ENCODE results near the gene NT5DC1. TPM values are rescaled to one million over a fixed set of nuclear protein-coding genes. Genes with fewer than 3 reads are reported as not detected.
"Not testable (repeated sequence)": the region's sequence is repeated elsewhere in the genome, so short reads cannot be mapped to it uniquely, and the experiment has no call there.

Gene NT5DC1
- total RNA-seq, 8 experiments from 2014 or later, result 6.0 to 27.8 (median 10.3) TPM

- Histone ChIP-seq H3K27ac (no peak overlapping the region), H3K4me3 (no peak overlapping the region), H3K4me1 (replicated peaks in 1 of 2) (peaks cover 0 to 4% of the 10 kb centered on the region in 2 donors)
- 33 to 100% (median 86%) methylated on average over 1 to 2 of the region's 2 CpGs; no CpG with 5 or more reads in 3 of the 10 experiments for WGBS, 10 experiments
- peak in 3 of 8 experiments; percentile 10 to 43 (median 20) for ATAC-seq (replicated peaks in 6 of 8)
- in situ Hi-C loops (cut with MboI; ENCODE audit: low pct_unique_long_range_greater_than_20kb in 2 of 9, low sequenced_read_pairs in 9 of 9, unreplicated experiment in 9 of 9), result no loop called here
Measured at GRCh38 chr6:116073765-116074440, 26.8 kb upstream of the NT5DC1 start.

- H3K4me1 ChIP-seq (replicated peaks in 1 of 2), result peaks cover 0 to 4% of the 10 kb centered on the region in 2 donors
- in situ Hi-C loops (cut with MboI; ENCODE audit: low pct_unique_long_range_greater_than_20kb in 2 of 9, low sequenced_read_pairs in 9 of 9, unreplicated experiment in 9 of 9), result no loop called here
- no peak overlapping the region for H3K27ac ChIP-seq
- no peak for ATAC-seq (replicated peaks in 6 of 8)
- no peak overlapping the region for H3K4me3 ChIP-seq
- WGBS, 10 experiments, result 43 to 100% (median 95%) methylated on average over 1 to 2 of the region's 2 CpGs
Measured at GRCh38 chr6:116074732-116075390, 25.8 kb upstream of the NT5DC1 start.

- in situ Hi-C loops (cut with MboI; ENCODE audit: low pct_unique_long_range_greater_than_20kb in 2 of 9, low sequenced_read_pairs in 9 of 9, unreplicated experiment in 9 of 9), result no loop called here
- Histone ChIP-seq H3K27ac (no peak overlapping the region), H3K4me1 (replicated peaks in 1 of 2) (no peaks in the 10 kb centered on the region), H3K4me3 (no peak overlapping the region)
- no peak for ATAC-seq (replicated peaks in 6 of 8)
- WGBS, 10 experiments, result 45 to 92% (median 77%) methylated on average over 2 to 3 of the region's 3 CpGs
Measured at GRCh38 chr6:116078522-116078921, 22.1 kb upstream of the NT5DC1 start.

GRCh38 chr6:116078945-116079344 lies 21.7 kb upstream of the NT5DC1 start:
- no peak overlapping the region for H3K4me3 ChIP-seq
- 86 to 100% (median 97%) methylated on average over 1 to 3 of the region's 3 CpGs; no CpG with 5 or more reads in 1 of the 10 experiments for WGBS, 10 experiments
- no peak for ATAC-seq (replicated peaks in 6 of 8)
- no peaks in the 10 kb centered on the region for H3K4me1 ChIP-seq (replicated peaks in 1 of 2)
- no peak overlapping the region for H3K27ac ChIP-seq
- in situ Hi-C loops (cut with MboI; ENCODE audit: low pct_unique_long_range_greater_than_20kb in 2 of 9, low sequenced_read_pairs in 9 of 9, unreplicated experiment in 9 of 9), result no loop called here

- no peak for ATAC-seq (replicated peaks in 6 of 8)
- in situ Hi-C loops (cut with MboI; ENCODE audit: low pct_unique_long_range_greater_than_20kb in 2 of 9, low sequenced_read_pairs in 9 of 9, unreplicated experiment in 9 of 9), result no loop called here
- Histone ChIP-seq H3K4me1 (replicated peaks in 1 of 2) (no peaks in the 10 kb centered on the region), H3K4me3 (no peak overlapping the region), H3K27ac (no peak overlapping the region)
- WGBS, 10 experiments, result 66 to 100% (median 81%) methylated on average over 1 to 5 of the region's 5 CpGs
Measured at GRCh38 chr6:116083052-116083451, 17.6 kb upstream of the NT5DC1 start.

- ATAC-seq (replicated peaks in 6 of 8), result no peak
- H3K27ac ChIP-seq, result no peak overlapping the region
- no peaks in the 10 kb centered on the region for H3K4me1 ChIP-seq (replicated peaks in 1 of 2)
- 25 to 100% (median 72%) methylated on average over 1 to 2 of the region's 2 CpGs; no CpG with 5 or more reads in 3 of the 10 experiments for WGBS, 10 experiments
- in situ Hi-C loops (cut with MboI; ENCODE audit: low pct_unique_long_range_greater_than_20kb in 2 of 9, low sequenced_read_pairs in 9 of 9, unreplicated experiment in 9 of 9), result no loop called here
- H3K4me3 ChIP-seq, result no peak overlapping the region
Measured at GRCh38 chr6:116084284-116084683, 16.4 kb upstream of the NT5DC1 start.

GRCh38 chr6:116087437-116088027 lies 13.1 kb upstream of the NT5DC1 start:
- H3K27ac ChIP-seq, result no peak overlapping the region
- H3K4me3 ChIP-seq, result no peak overlapping the region
- ATAC-seq (replicated peaks in 6 of 8), result peak in 3 of 8 experiments; percentile 100
- no peaks in the 10 kb centered on the region for H3K4me1 ChIP-seq (replicated peaks in 1 of 2)
- WGBS, 10 experiments, result 0 to 100% (median 78%) methylated on average over 1 to 4 of the region's 4 CpGs
- in situ Hi-C loops (cut with MboI; ENCODE audit: low pct_unique_long_range_greater_than_20kb in 2 of 9, low sequenced_read_pairs in 9 of 9, unreplicated experiment in 9 of 9), result no loop called here

- in situ Hi-C loops (cut with MboI; ENCODE audit: low pct_unique_long_range_greater_than_20kb in 2 of 9, low sequenced_read_pairs in 9 of 9, unreplicated experiment in 9 of 9), result no loop called here
- H3K4me1 ChIP-seq (replicated peaks in 1 of 2), result no peaks in the 10 kb centered on the region
- no peak overlapping the region for H3K27ac ChIP-seq
- no peak for ATAC-seq (replicated peaks in 6 of 8)
- no peak overlapping the region for H3K4me3 ChIP-seq
Measured at GRCh38 chr6:116088946-116089345, 11.7 kb upstream of the NT5DC1 start.

GRCh38 chr6:116090251-116090650 lies 10.4 kb upstream of the NT5DC1 start:
- ATAC-seq (replicated peaks in 6 of 8), result no peak
- in situ Hi-C loops (cut with MboI; ENCODE audit: low pct_unique_long_range_greater_than_20kb in 2 of 9, low sequenced_read_pairs in 9 of 9, unreplicated experiment in 9 of 9), result no loop called here
- Histone ChIP-seq H3K4me3 (no peak overlapping the region), H3K4me1 (replicated peaks in 1 of 2) (no peaks in the 10 kb centered on the region), H3K27ac (no peak overlapping the region)
- WGBS, 10 experiments, result 78 to 100% (median 92%) methylated on average over 1 to 2 of the region's 2 CpGs; no CpG with 5 or more reads in 4 of the 10 experiments

GRCh38 chr6:116094041-116094440 lies 6.6 kb upstream of the NT5DC1 start:
- WGBS, 10 experiments, result 80 to 100% (median 100%) methylated on average over 1 to 7 of the region's 7 CpGs; no CpG with 5 or more reads in 1 of the 10 experiments
- Histone ChIP-seq H3K4me1 (replicated peaks in 1 of 2) (no peaks in the 10 kb centered on the region), H3K27ac (no peak overlapping the region), H3K4me3 (no peak overlapping the region)
- in situ Hi-C loops (cut with MboI; ENCODE audit: low pct_unique_long_range_greater_than_20kb in 2 of 9, low sequenced_read_pairs in 9 of 9, unreplicated experiment in 9 of 9), result no loop called here
- ATAC-seq (replicated peaks in 6 of 8), result no peak

- H3K4me1 ChIP-seq (replicated peaks in 1 of 2); H3K4me3 ChIP-seq; H3K27ac ChIP-seq; in situ Hi-C loops (cut with MboI; ENCODE audit: low pct_unique_long_range_greater_than_20kb in 2 of 9, low sequenced_read_pairs in 9 of 9, unreplicated experiment in 9 of 9); ATAC-seq (replicated peaks in 6 of 8): not testable (repeated sequence)
- 37 to 97% (median 89%) methylated on average over 3 to 9 of the region's 9 CpGs; no CpG with 5 or more reads in 2 of the 10 experiments for WGBS, 10 experiments
Measured at GRCh38 chr6:116096048-116096759, 4.4 kb upstream of the NT5DC1 start.

GRCh38 chr6:116096979-116097816 lies 3.5 kb upstream of the NT5DC1 start:
- WGBS, 10 experiments, result 0 to 78% (median 43%) methylated on average over 1 to 2 of the region's 2 CpGs; no CpG with 5 or more reads in 1 of the 10 experiments
- Histone ChIP-seq H3K4me3 (no peak overlapping the region), H3K4me1 (replicated peaks in 1 of 2) (no peaks in the 10 kb centered on the region), H3K27ac (no peak overlapping the region)
- in situ Hi-C loops (cut with MboI; ENCODE audit: low pct_unique_long_range_greater_than_20kb in 2 of 9, low sequenced_read_pairs in 9 of 9, unreplicated experiment in 9 of 9), result no loop called here
- ATAC-seq (replicated peaks in 6 of 8), result no peak
